Measurements from ENCODE around the gene ZC3H14.

ZC3H14 gene

GRCh38 chr14:88632512-88632911 is 69.7 kb downstream of the ZC3H14 start:
- no peak overlapping the region for H3K4ac ChIP-seq (ENCODE audit: low read length)
- WGBS, 2 donors (ENCODE audit: extremely low coverage in 2 of 2, insufficient read length in 2 of 2, insufficient replicate concordance in 1 of 2): no CpG with 5 or more reads among the region's 2 CpGs

DNA sequence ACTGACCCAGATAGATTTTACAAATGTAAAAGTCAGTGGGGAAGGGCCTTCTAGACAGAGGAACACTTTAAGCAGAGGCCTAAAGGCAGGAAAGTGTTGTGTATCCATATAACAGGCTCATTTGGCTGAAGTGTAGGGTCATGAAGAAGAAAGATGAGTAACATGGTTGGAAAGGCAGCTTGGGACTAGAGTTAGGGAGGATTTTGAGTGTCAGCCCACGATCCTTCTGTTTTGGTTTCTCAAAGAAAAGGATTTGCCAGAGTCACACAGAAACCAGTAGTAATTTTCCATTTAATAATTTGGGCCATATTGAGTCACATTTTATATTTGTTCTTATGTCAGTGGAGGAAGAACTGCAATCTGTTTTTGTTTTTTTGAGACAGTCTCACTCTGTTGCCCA is 76.4 kb downstream of the ZC3H14 start:
- no peak overlapping the region for H2AFZ ChIP-seq (ENCODE audit: low read length)

More at GRCh38 chr14:88632512-88632911, 69.7 kb downstream of the ZC3H14 start:
- Histone ChIP-seq H3K27ac (replicated peaks; ENCODE audit: low read length) (no peak overlapping the region), H3K9ac (ENCODE audit: low read depth, low read length, poor library complexity) (no peak overlapping the region), H4K8ac (ENCODE audit: low read depth, low read length) (no peak overlapping the region), H2AK5ac (ENCODE audit: low read depth, low read length) (no peak overlapping the region), H3K79me1 (ENCODE audit: low read depth, low read length) (no peaks in the 10 kb centered on the region), H2AFZ (ENCODE audit: low read length) (no peak overlapping the region), H2BK120ac (ENCODE audit: low read depth, low read length) (no peak overlapping the region), H3K36me3 (replicated peaks in 1 of 2; ENCODE audit: control insufficient read depth in 2 of 2, insufficient read depth in 2 of 2, low read length in 2 of 2) (no peaks in the 10 kb centered on the region), H3K4me2 (ENCODE audit: insufficient read depth, low read length, poor library complexity, severe bottlenecking) (no peak overlapping the region), H3K23ac (ENCODE audit: low read depth, low read length, poor library complexity) (no peak overlapping the region), H3K27me3 (ENCODE audit: control insufficient read depth in 3 of 3, insufficient read depth in 3 of 3, low read depth in 1 of 3, low read length in 3 of 3) (no peaks in the 10 kb centered on the region), H3K4me1 (ENCODE audit: control insufficient read depth in 2 of 2, insufficient read depth in 1 of 2, low read depth in 1 of 2, low read length in 2 of 2) (peaks cover 0 to 4% of the 10 kb centered on the region in 2 donors), H2BK12ac (ENCODE audit: low read length) (no peak overlapping the region), H3K14ac (ENCODE audit: low read length) (no peak overlapping the region), H3K18ac (ENCODE audit: low read length) (no peak overlapping the region), H3K9me3 (replicated peaks in 1 of 2; ENCODE audit: control insufficient read depth in 2 of 2, insufficient read depth in 1 of 2, low read depth in 1 of 2, low read length in 2 of 2) (no peaks in the 10 kb centered on the region), H3K4me3 (ENCODE audit: low read length in 2 of 2) (no peak overlapping the region), H2BK15ac (ENCODE audit: low read length) (no peak overlapping the region), H4K91ac (ENCODE audit: low read depth, low read length, poor library complexity) (no peak overlapping the region), H2BK5ac (ENCODE audit: low read length) (no peak overlapping the region)
- DNase-seq (ENCODE audit: low spot score): no peak

DNA sequence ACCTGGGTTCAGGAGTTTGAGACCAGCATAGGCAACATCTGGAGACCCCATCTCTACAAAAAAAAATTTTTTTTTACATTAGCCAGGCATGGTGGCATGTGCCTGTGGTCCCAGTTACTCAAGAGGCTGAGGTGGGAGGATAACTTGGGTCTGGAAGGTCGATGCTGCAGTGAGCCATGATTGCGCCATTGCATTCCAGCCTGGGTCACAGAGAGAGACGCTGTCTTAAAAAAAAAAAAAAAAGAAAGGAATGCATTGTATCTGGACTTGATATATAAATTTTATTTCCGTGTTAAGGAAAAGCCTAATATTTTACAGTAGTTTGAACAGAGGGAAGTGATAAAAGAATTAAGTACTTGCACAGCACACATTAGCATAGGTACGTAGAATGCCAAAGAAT is 97.2 kb downstream of the ZC3H14 start:
- Histone ChIP-seq H2BK15ac (ENCODE audit: low read length) (no peak overlapping the region), H3K79me1 (ENCODE audit: low read depth, low read length) (no peaks in the 10 kb centered on the region), H2BK12ac (ENCODE audit: low read length) (no peak overlapping the region), H3K27ac (replicated peaks; ENCODE audit: low read length) (no peak overlapping the region), H3K4me1 (ENCODE audit: control insufficient read depth in 2 of 2, insufficient read depth in 1 of 2, low read depth in 1 of 2, low read length in 2 of 2) (no peaks in the 10 kb centered on the region), H3K27me3 (ENCODE audit: control insufficient read depth in 3 of 3, insufficient read depth in 3 of 3, low read depth in 1 of 3, low read length in 3 of 3) (no peaks in the 10 kb centered on the region), H3K23ac (ENCODE audit: low read depth, low read length, poor library complexity) (no peak overlapping the region), H4K91ac (ENCODE audit: low read depth, low read length, poor library complexity) (no peak overlapping the region), H2AK5ac (ENCODE audit: low read depth, low read length) (no peak overlapping the region), H3K36me3 (replicated peaks in 1 of 2; ENCODE audit: control insufficient read depth in 2 of 2, insufficient read depth in 2 of 2, low read length in 2 of 2) (no peaks in the 10 kb centered on the region), H3K18ac (ENCODE audit: low read length) (no peak overlapping the region), H3K9me3 (replicated peaks in 1 of 2; ENCODE audit: control insufficient read depth in 2 of 2, insufficient read depth in 1 of 2, low read depth in 1 of 2, low read length in 2 of 2) (no peaks in the 10 kb centered on the region), H4K8ac (ENCODE audit: low read depth, low read length) (no peak overlapping the region), H3K4me2 (ENCODE audit: insufficient read depth, low read length, poor library complexity, severe bottlenecking) (no peak overlapping the region), H3K4ac (ENCODE audit: low read length) (no peak overlapping the region), H2AFZ (ENCODE audit: low read length) (no peak overlapping the region), H2BK120ac (ENCODE audit: low read depth, low read length) (no peak overlapping the region), H3K14ac (ENCODE audit: low read length) (no peak overlapping the region), H3K9ac (ENCODE audit: low read depth, low read length, poor library complexity) (no peak overlapping the region), H2BK5ac (ENCODE audit: low read length) (no peak overlapping the region), H3K4me3 (ENCODE audit: low read length in 2 of 2) (no peak overlapping the region)
- no peak for DNase-seq (ENCODE audit: low spot score)
- no CpG with 5 or more reads among the region's 5 CpGs for WGBS, 2 donors (ENCODE audit: extremely low coverage in 2 of 2, insufficient read length in 2 of 2, insufficient replicate concordance in 1 of 2)

More for the DNA sequence above, 76.4 kb downstream of the ZC3H14 start:
- no peaks in the 10 kb centered on the region for H3K79me1 ChIP-seq (ENCODE audit: low read depth, low read length)
- H3K14ac ChIP-seq (ENCODE audit: low read length): no peak overlapping the region
- no peaks in the 10 kb centered on the region for H3K36me3 ChIP-seq (replicated peaks in 1 of 2; ENCODE audit: control insufficient read depth in 2 of 2, insufficient read depth in 2 of 2, low read length in 2 of 2)
- no peak overlapping the region for H4K8ac ChIP-seq (ENCODE audit: low read depth, low read length)
- H3K4me2 ChIP-seq (ENCODE audit: insufficient read depth, low read length, poor library complexity, severe bottlenecking): no peak overlapping the region
- WGBS, 2 donors (ENCODE audit: extremely low coverage in 2 of 2, insufficient read length in 2 of 2, insufficient replicate concordance in 1 of 2): no CpG with 5 or more reads among the region's 1 CpG
- no peak overlapping the region for H4K91ac ChIP-seq (ENCODE audit: low read depth, low read length, poor library complexity)
- no peak overlapping the region for H2BK12ac ChIP-seq (ENCODE audit: low read length)
- H2BK15ac ChIP-seq (ENCODE audit: low read length): no peak overlapping the region
- no peak overlapping the region for H3K4ac ChIP-seq (ENCODE audit: low read length)
- no peaks in the 10 kb centered on the region for H3K27me3 ChIP-seq (ENCODE audit: control insufficient read depth in 3 of 3, insufficient read depth in 3 of 3, low read depth in 1 of 3, low read length in 3 of 3)
- H2AK5ac ChIP-seq (ENCODE audit: low read depth, low read length): no peak overlapping the region
- DNase-seq (ENCODE audit: low spot score): no peak
- peaks cover 0 to 6% of the 10 kb centered on the region in 2 donors for H3K9me3 ChIP-seq (replicated peaks in 1 of 2; ENCODE audit: control insufficient read depth in 2 of 2, insufficient read depth in 1 of 2, low read depth in 1 of 2, low read length in 2 of 2)
- no peak overlapping the region for H2BK120ac ChIP-seq (ENCODE audit: low read depth, low read length)
- no peaks in the 10 kb centered on the region for H3K4me1 ChIP-seq (ENCODE audit: control insufficient read depth in 2 of 2, insufficient read depth in 1 of 2, low read depth in 1 of 2, low read length in 2 of 2)
- no peak overlapping the region for H3K23ac ChIP-seq (ENCODE audit: low read depth, low read length, poor library complexity)
- no peak overlapping the region for H3K4me3 ChIP-seq (ENCODE audit: low read length in 2 of 2)
- H3K9ac ChIP-seq (ENCODE audit: low read depth, low read length, poor library complexity): no peak overlapping the region
- no peak overlapping the region for H3K27ac ChIP-seq (replicated peaks; ENCODE audit: low read length)
- H2BK5ac ChIP-seq (ENCODE audit: low read length): no peak overlapping the region
- H3K18ac ChIP-seq (ENCODE audit: low read length): no peak overlapping the region

DNA sequence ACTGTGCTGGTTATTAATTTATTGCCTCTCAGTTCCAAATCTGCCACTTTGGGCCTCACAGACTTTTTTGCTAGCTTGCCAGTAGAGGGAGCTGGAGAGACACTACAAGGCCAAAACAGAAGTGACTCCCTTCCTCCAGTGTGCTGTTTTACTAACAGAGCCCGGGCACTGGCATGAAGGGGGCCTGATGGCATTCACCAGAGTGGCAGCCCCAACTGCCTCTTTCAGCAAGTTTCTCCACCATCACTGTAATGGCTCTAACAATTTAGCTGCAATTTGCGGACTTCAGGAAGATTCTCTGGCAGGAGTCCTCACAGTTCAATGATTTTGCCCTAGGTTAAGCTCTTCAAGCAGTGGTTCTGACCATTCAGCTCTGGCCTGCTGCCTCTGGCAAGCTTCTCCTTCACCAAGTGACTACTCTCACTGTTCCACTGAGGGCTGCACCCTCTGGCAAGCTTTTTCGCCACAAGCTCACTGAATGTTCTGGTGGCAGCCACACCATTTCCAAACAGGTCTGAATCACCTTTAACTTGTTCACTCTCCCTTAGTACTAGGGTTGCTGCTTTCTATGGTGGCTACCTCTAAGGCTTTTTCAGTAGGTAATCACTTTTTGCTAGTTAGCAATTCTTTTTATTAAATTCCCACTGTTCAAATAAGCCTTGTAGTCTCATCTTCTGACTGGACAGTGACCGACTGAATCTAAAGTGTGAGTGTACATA is 104.9 kb downstream of the ZC3H14 start:
- peak overlapping the region; percentile 43 for H2AFZ ChIP-seq (ENCODE audit: low read length)
- no peak overlapping the region for H2BK12ac ChIP-seq (ENCODE audit: low read length)
- H2BK15ac ChIP-seq (ENCODE audit: low read length): no peak overlapping the region
- H3K4me2 ChIP-seq (ENCODE audit: insufficient read depth, low read length, poor library complexity, severe bottlenecking): no peak overlapping the region
- H4K91ac ChIP-seq (ENCODE audit: low read depth, low read length, poor library complexity): no peak overlapping the region
- peak; percentile 72 for DNase-seq (ENCODE audit: low spot score)
- no peak overlapping the region for H3K27ac ChIP-seq (replicated peaks; ENCODE audit: low read length)
- H2AK5ac ChIP-seq (ENCODE audit: low read depth, low read length): no peak overlapping the region
- H3K4ac ChIP-seq (ENCODE audit: low read length): no peak overlapping the region
- H3K18ac ChIP-seq (ENCODE audit: low read length): no peak overlapping the region
- WGBS, 2 donors (ENCODE audit: extremely low coverage in 2 of 2, insufficient read length in 2 of 2, insufficient replicate concordance in 1 of 2): no CpG with 5 or more reads among the region's 4 CpGs
- no peaks in the 10 kb centered on the region for H3K79me1 ChIP-seq (ENCODE audit: low read depth, low read length)
- H3K9me3 ChIP-seq (replicated peaks in 1 of 2; ENCODE audit: control insufficient read depth in 2 of 2, insufficient read depth in 1 of 2, low read depth in 1 of 2, low read length in 2 of 2): no peaks in the 10 kb centered on the region
- no peaks in the 10 kb centered on the region for H3K36me3 ChIP-seq (replicated peaks in 1 of 2; ENCODE audit: control insufficient read depth in 2 of 2, insufficient read depth in 2 of 2, low read length in 2 of 2)
- H3K9ac ChIP-seq (ENCODE audit: low read depth, low read length, poor library complexity): no peak overlapping the region
- H3K4me3 ChIP-seq (ENCODE audit: low read length in 2 of 2): no peak overlapping the region
- H3K27me3 ChIP-seq (ENCODE audit: control insufficient read depth in 3 of 3, insufficient read depth in 3 of 3, low read depth in 1 of 3, low read length in 3 of 3): no peaks in the 10 kb centered on the region
- H3K14ac ChIP-seq (ENCODE audit: low read length): no peak overlapping the region
- no peak overlapping the region for H3K23ac ChIP-seq (ENCODE audit: low read depth, low read length, poor library complexity)
- H4K8ac ChIP-seq (ENCODE audit: low read depth, low read length): no peak overlapping the region
- no peak overlapping the region for H2BK120ac ChIP-seq (ENCODE audit: low read depth, low read length)
- H2BK5ac ChIP-seq (ENCODE audit: low read length): no peak overlapping the region
- no peaks in the 10 kb centered on the region for H3K4me1 ChIP-seq (ENCODE audit: control insufficient read depth in 2 of 2, insufficient read depth in 1 of 2, low read depth in 1 of 2, low read length in 2 of 2)
